ENCODE results near the gene PAQR9. TPM values are rescaled to one million over a fixed set of nuclear protein-coding genes. Genes with fewer than 3 reads are reported as not detected.

The PAQR9 gene
- not detected in 2 replicates for total RNA-seq

GRCh38 chr3:142963516-142964448 lies at the start of gene PAQR9:
PAQR9 (minus strand) TSS chr3:142963674; CDS start chr3:142963336, 338 bp downstream.

GRCh38 chr3:143001369-143002082 lies 38.1 kb upstream of the PAQR9 start, which contains the start of gene U2SURP:
U2SURP (plus strand) TSS chr3:143001570; CDS start chr3:143001629, 59 bp downstream.

Small RNA genes within 50 kb of the gene (small RNA-seq; reads per million reads assigned to genes)
- not detected for gene AC021074.2

Other genes starting within 250 kb of the PAQR9 start
- 8.7 and 23.6 TPM in 2 replicates for gene TRPC1, start 239.6 kb downstream of the PAQR9 start, total RNA-seq
- gene PCOLCE2, start 74.6 kb downstream of the PAQR9 start, total RNA-seq, result 0.39 TPM in 1 of 2 replicates, not detected in the other
- gene U2SURP, start 37.9 kb upstream of the PAQR9 start, total RNA-seq, result 53.8 and 62.1 TPM in 2 replicates
- 50.3 and 146 TPM in 2 replicates for gene CHST2, start 156.1 kb upstream of the PAQR9 start, total RNA-seq